HG02884 (cell line): Measurements from ENCODE around the gene PLAAT5.
"Not testable (repeated sequence)": the region's sequence is repeated elsewhere in the genome, so short reads cannot be mapped to it uniquely, and the experiment has no call there.

Experiments
- ATAC-seq: cut with Tn5 transposase; IDR thresholded peaks from one replicate; pipeline ENCODE4 v1.9.1; 2021; ENCODE audit warnings: mild to moderate bottlenecking, moderate library complexity; ENCODE audit not compliant: unreplicated experiment

PLAAT5 gene

GRCh38 chr11:63490551-63491239 lies at the start of gene PLAAT5:
Gene PLAAT5 (minus strand): TSS chr11:63491167. CDS start chr11:63491034, 133 bp downstream.
- no peak for ATAC-seq

DNA sequence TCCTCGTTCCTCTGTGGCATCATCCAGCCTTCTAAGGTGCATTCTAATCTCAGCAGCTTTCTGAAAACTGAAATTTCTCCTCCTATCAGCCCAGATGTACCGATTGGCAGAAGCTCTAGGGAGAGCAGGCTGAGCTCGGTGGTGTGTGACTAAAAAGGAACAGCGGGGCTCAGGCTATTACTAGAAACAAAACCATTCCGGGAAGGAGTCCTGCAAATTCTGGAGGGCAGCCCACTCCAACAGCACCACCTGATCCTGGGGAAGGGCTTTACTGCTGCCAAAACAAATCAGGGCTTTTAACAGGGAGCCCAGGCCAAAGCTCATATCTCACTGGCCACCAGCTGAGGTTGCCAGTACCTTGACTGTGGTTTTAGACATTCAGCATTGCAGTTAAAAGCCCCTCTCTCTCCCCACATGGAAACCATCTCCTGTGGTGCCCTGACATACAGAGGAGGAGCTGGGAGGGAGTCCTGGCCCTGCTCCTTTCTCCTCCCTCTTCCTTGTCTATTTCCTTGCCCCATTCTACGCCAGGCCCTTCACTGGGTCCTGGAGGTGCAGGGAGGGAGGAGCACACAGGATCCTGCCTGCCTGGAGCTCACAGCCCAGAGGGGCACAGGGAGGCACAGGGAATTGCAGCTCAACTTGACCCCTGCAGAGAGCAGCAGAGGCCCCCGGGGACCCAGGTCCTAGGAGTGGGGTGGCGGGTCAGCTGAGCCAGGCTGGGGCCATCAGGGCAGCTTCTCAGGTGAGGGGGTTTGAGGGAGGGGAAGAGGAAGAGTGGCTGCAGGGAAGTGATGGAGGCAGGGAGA lies 46.5 kb upstream of the PLAAT5 start:
- ATAC-seq: no peak

DNA sequence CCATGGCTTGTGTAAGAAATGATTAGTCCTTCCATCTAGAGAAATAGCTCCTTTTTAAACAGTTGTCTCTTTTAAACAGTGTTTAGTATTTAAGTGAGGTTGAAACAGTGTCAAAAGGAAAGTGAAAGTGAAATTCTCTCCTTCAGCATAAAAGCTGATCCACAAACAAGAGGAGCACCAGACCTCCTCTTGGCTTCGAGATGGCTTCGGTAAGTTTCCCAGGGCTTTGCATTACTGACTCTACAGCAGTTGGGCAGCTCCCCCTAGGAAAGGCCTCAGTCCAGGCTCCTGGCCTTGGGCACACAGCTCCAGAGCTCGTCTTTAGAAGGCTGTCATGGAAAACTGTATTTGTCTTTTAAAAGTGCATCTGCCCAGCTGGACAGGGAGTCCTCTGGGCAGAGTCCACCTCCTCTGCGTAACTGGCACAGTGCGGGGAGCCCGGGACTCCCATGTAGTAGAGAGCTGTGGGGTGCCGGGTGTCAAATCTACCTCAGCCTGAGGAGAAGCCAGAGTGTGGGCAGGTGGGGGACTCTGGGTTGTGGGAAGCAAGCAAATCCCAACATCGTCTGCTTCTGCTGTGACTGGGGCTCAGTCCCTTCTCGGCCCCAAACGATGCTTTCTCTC lies 45.8 kb upstream of the PLAAT5 start, which contains the start of gene PLAAT4:
PLAAT4 (plus strand) TSS at position 140 of the 624 bp plus-strand sequence; CDS start at position 201, 61 bp downstream.
- ATAC-seq: no peak

DNA sequence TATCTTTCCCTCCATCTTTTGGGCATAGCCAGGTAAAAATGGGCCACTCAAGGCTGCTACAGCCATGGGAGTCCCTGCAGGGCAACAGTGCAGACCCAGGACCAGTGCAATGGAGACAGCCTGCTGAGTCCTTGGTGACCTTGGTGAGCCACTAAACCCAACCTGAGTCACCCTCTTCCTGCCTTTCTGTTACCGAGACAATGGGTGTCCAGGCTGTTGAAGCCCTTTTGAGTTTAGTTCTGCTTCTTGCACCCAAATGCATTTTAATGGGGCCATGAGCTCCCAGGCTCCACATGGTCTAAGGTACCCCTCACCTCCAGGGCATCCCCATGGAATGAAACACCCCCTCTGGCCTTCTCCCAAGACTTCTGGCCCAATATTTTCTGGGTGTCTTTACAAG lies 44.8 kb upstream of the PLAAT5 start:
- no peak for ATAC-seq

GRCh38 chr11:63534895-63535461 lies 44.0 kb upstream of the PLAAT5 start:
- ATAC-seq: peak; percentile 56

GRCh38 chr11:63534076-63534475 lies 43.1 kb upstream of the PLAAT5 start:
- no peak for ATAC-seq

- ATAC-seq: no peak
Measured at GRCh38 chr11:63532799-63533475, 42.0 kb upstream of the PLAAT5 start.

GRCh38 chr11:63532117-63532516 lies 41.1 kb upstream of the PLAAT5 start:
- ATAC-seq: no peak

GRCh38 chr11:63531074-63531792 lies 40.3 kb upstream of the PLAAT5 start:
- peak; percentile 59 for ATAC-seq

- ATAC-seq: no peak
Measured at GRCh38 chr11:63530021-63530420, 39.1 kb upstream of the PLAAT5 start.

DNA sequence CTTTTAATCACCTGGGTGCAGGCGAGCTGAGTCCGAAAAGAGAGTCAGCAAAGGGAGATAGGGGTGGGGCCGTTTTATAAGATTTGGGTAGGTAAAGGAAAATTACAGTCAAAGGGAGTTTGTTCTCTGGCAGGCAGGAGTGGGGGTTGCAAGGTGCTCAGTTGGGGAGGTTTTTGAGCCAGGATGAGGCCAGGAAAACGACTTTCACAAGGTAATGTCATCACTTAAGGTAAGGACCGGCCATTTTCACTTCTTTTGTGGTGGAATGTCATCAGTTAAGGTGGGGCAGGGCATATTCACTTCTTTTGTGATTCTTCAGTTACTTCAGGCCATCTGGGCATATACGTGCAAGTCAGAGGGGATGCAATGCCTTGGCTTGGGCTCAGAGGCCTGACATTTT lies 38.4 kb upstream of the PLAAT5 start:
- ATAC-seq: not testable (repeated sequence)

GRCh38 chr11:63528729-63529278 lies 37.8 kb upstream of the PLAAT5 start:
- ATAC-seq: not testable (repeated sequence)

DNA sequence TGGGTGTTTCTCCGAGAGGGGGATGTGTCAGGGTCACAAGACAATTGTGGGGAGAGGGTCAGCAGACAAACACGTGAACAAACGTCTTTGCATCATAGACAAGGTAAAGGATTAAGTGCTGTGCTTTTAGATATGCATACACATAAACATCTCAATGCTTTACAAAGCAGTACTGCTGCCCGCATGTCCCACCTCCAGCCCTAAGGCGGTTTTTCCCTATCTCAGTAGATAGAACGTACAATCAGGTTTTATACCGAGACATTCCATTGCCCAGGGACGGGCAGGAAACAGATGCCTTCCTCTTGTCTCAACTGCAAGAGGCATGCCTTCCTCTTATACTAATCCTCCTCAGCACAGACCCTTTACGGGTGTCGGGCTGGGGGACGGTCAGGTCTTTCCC lies 37.2 kb upstream of the PLAAT5 start:
- ATAC-seq: not testable (repeated sequence)

- ATAC-seq: no peak
Measured at GRCh38 chr11:63527667-63528066, 36.7 kb upstream of the PLAAT5 start.

DNA sequence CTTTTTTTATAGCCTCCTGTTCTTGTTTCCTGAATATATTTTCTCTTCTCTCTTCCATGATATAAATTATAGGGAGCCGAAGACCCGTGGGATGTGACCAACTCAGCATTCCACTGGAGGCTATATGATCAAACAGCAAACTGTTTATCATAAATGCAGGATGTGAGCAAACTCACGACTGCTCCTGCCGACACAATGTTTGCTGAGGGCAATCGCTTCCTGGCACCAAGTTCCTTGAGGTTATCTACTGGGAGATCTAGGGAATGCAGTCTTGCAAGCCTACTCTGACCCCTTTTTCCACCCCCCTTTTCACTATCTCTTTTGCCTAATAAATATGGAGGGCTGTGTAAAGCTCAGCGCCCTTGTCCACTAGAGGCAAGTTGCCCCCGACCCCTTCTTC lies 32.2 kb upstream of the PLAAT5 start:
- no peak for ATAC-seq

DNA sequence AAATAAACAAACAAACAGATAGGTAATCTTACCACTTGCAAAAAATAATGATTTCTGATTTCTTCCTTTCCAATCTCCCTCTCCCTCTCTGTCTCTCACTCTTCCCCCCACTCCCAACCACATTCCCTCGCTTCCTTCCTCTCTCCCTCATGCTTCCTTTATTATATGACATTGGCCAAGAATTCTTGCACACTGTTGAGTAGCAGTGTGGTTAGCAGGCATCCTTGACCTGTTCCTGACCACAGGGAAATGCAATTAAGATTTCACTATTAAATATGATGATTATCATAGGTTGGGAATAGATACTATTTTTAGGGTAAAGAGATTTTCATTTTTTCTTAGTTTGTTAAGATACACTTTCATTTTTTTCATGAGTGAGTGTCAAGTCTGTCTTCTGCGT lies 30.9 kb upstream of the PLAAT5 start:
- ATAC-seq: no peak

DNA sequence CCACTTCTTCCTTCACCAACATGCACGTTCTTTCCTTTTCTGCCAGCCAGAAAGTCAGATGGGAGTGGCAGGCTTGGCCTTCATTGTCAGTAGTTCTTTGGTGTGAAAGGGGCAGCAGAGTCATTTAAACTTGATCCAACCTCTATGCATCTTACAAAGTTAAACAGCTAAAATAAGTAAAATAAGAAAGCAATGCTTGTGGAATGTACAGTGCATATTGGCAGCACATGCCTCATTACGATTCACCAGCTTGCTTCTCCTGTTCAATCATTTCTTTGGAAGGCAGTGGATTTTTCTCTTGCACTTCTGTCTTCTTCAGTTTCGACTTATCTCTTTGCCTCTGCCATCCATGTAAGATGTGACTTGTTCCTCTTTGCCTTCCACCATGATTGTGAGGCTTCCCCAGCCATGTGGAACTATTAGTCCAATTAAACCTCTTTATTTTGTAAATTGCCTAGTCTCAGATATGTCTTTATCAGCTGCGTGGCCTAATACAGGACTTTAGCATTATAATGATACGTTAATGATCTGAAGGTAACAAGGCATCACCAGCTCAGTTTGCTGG lies 29.7 kb upstream of the PLAAT5 start:
- no peak for ATAC-seq

GRCh38 chr11:63518548-63518947 lies 27.6 kb upstream of the PLAAT5 start:
- ATAC-seq: no peak

DNA sequence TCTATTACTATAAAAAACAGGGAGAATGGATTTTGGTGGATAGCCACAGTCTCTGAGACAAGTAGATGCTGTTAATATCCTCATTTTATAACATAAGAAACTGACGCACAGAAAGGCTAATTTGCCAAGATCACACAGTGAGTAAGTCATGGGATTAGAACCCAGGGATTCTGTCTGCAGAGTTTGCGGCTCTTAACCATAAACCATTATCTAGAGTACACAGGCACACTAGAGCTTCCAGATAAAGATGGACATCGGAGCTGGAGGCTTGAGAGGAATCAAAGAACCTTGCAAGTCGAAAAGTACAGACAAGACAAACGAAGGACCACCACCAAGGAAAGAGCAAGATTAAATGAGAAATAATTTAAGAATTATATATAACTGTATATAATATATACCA lies 26.2 kb upstream of the PLAAT5 start:
- no peak for ATAC-seq

GRCh38 chr11:63516109-63516508 lies 25.1 kb upstream of the PLAAT5 start:
- ATAC-seq: no peak
